Nephron progenitor cell (in vitro differentiated cells): Measurements from ENCODE around the gene GMPPB.

Experiments used
- DNase-seq: peaks from one replicate; pipeline ENCODE4 v3.0.0; 2021
- H3K27ac Mint-ChIP-seq: 2 replicates; pipeline ENCODE4 v1.8.0; 2021; ENCODE audit warnings: mild to moderate bottlenecking, moderate library complexity, mixed read lengths
- H3K27me3 Mint-ChIP-seq: 2 replicates; pipeline ENCODE4 v1.8.0; 2021; ENCODE audit warnings: mild to moderate bottlenecking, low read depth, mixed read lengths; ENCODE audit not compliant: poor library complexity
- H3K36me3 Mint-ChIP-seq: 2 replicates; pipeline ENCODE4 v1.8.0; 2021; ENCODE audit warnings: low read depth, mixed read lengths
- H3K4me1 Mint-ChIP-seq: 2 replicates; pipeline ENCODE4 v1.8.0; 2021; ENCODE audit warnings: mixed read lengths
- H3K4me3 Mint-ChIP-seq: 2 replicates; pipeline ENCODE4 v1.8.0; 2021; ENCODE audit warnings: mild to moderate bottlenecking, moderate library complexity, mixed read lengths
- H3K9me3 Mint-ChIP-seq: 2 replicates; pipeline ENCODE4 v1.8.0; 2021; ENCODE audit warnings: mild to moderate bottlenecking, moderate library complexity, mixed read lengths
- CTCF ChIP-seq: fragments of 200-600 bp; sonication (generic); IDR thresholded peaks from 2 replicates; pipeline ENCODE4 v1.5.0; 2021; ENCODE audit warnings: antibody characterized with exemption

GMPPB gene

DNA sequence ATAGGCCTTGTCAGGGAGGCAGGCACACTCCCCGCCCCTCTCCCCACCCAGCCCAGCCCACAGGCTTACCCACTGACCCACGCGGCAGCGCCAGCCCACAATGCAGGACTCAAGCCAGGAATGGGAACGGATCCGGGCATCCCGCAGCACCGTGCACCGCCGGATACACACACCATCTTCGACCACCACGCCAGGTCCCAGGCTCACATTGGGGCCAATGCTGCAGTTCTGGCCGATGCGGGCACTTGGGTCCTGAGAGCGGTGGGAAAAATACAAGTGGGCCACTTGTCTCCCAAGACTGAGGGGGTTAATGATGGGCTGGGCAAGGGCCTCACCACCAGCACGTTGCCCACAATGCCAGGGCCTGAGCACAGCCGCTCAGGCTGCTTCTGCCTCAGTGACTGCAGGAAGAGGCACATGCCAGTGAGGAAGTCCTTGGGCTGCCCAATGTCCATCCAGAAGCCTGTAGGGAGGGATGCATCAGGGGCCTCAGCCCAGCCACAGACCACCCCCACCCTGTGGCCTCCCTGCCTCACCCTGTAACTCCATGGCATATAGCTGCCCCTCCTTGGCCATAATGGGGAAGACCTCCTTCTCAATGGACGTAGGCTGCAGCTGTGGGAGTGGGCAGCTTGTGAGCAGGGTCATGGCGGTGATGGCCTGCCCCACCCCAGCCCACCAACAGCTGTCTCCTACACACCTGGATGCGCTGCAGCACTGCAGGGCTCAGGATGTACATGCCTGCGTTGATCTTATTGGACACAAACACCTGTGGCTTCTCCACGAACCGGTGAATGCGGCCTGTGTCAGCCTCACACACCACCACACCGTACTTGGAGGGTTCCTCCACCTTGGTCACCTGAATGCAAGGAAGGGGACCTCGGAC lies 1.6 kb downstream of the GMPPB start:
- DNase-seq: no peak
- peaks cover 7% of the 10 kb centered on the region for H3K36me3 Mint-ChIP-seq
- TF ChIP-seq CTCF: no peak

GRCh38 chr3:49721596-49721895 lies 2.2 kb downstream of the GMPPB start:
- Mint-ChIP-seq H3K4me1 (peaks cover 41% of the 10 kb centered on the region), H3K27me3 (no peaks in the 10 kb centered on the region), H3K9me3 (no peaks in the 10 kb centered on the region), H3K36me3 (peaks cover 7% of the 10 kb centered on the region), H3K4me3 (no peak overlapping the region), H3K27ac (no peak overlapping the region)
- no peak for DNase-seq
- TF ChIP-seq CTCF: no peak

More for the DNA sequence above, 1.6 kb downstream of the GMPPB start:
- Mint-ChIP-seq H3K27ac (peak overlapping the region; percentile 48), H3K27me3 (no peaks in the 10 kb centered on the region), H3K9me3 (no peaks in the 10 kb centered on the region), H3K4me3 (peak overlapping the region; percentile 90), H3K4me1 (peaks cover 41% of the 10 kb centered on the region)

DNA sequence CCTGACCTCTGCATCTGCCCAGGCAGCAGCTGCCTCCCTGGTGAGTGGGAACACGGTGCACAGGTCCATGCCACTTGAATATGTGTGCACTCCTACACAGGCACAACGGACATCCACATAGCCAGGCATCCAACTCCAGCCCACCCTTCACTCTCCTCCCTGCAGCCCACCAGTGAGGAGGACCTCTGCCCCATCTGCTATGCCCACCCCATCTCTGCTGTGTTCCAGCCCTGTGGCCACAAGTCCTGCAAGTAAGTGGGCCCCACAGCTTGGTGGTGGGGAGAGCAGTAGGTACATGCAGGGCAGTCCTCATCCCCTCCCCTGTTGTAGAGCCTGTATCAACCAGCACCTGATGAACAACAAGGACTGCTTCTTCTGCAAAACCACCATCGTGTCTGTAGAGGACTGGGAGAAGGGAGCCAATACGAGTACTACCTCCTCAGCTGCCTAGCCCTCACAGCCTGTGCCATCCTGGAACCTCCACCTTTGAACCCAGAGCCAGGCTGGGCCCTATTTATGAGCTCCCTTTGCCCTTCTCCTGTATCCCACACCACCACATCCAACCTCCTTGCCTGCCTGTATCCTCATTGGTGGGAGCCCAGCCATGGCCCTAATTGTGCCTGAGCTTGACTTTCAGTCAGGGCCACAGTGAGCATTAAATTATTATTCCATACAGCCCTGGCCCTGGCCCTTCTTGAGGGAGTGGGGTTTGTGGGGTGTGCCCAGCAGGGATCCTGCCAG lies 2.7 kb downstream of the GMPPB start:
- peaks cover 41% of the 10 kb centered on the region for H3K4me1 Mint-ChIP-seq
- peaks cover 7% of the 10 kb centered on the region for H3K36me3 Mint-ChIP-seq
- no peak overlapping the region for H3K27ac Mint-ChIP-seq
- no peaks in the 10 kb centered on the region for H3K27me3 Mint-ChIP-seq
- TF ChIP-seq CTCF: no peak
- no peak overlapping the region for H3K4me3 Mint-ChIP-seq
- H3K9me3 Mint-ChIP-seq: no peaks in the 10 kb centered on the region
- DNase-seq: no peak

- no peaks in the 10 kb centered on the region for H3K27me3 Mint-ChIP-seq
- TF ChIP-seq CTCF: peak; percentile 71
- no peaks in the 10 kb centered on the region for H3K9me3 Mint-ChIP-seq
- peaks cover 35% of the 10 kb centered on the region for H3K4me1 Mint-ChIP-seq
- peak within 1 kb of the TSS; percentile 91 for H3K27ac Mint-ChIP-seq
- H3K4me3 Mint-ChIP-seq: peak within 1 kb of the TSS; percentile 84
- DNase-seq: peak; percentile 94
- H3K36me3 Mint-ChIP-seq: peaks cover 7% of the 10 kb centered on the region
Observed at GRCh38 chr3:49719214-49719884, 4.4 kb downstream of the GMPPB start, which contains the start of gene AMIGO3. AMIGO3 (minus strand) TSS chr3:49719684; CDS start chr3:49719465, 219 bp downstream.

DNA sequence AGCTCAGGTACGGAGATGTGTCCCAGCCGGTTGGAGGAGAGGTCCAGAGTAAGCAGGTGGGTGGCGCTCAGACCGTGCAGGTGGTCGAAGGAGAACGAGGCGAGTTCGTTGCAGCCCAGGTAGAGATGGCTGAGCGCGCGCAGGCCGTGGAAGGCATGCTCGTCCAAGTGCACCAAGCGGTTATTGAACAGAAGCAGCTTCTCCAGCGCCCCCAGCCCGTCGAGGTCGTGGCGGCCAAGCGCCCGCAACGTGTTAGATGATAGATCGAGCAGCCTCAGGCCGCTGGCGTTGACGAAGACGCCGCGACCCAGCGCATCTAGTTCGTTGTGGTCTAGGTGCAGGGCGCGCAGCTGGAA lies 4.9 kb downstream of the GMPPB start:
- Mint-ChIP-seq H3K4me1 (peaks cover 32% of the 10 kb centered on the region), H3K27me3 (no peaks in the 10 kb centered on the region), H3K9me3 (no peaks in the 10 kb centered on the region), H3K27ac (peak overlapping the region; percentile 90), H3K4me3 (peak overlapping the region; percentile 84), H3K36me3 (peaks cover 7% of the 10 kb centered on the region)
- peak; percentile 41 for DNase-seq
- TF ChIP-seq CTCF: no peak
